SKM-1 treated with dmso at 0.1 percent for 144 hours (cell line): Measurements from ENCODE around the gene GRK2.

Experiments used
- DNase-seq: peaks from one replicate; lab custom pipeline; 2025; ENCODE audit not compliant: unreplicated experiment; lab: John Stamatoyannopoulos, UW

GRK2 gene

GRCh38 chr11:67253872-67254624 lies 12.2 kb upstream of the GRK2 start:
- DNase-seq, result no peak

GRCh38 chr11:67254798-67255197 lies 11.5 kb upstream of the GRK2 start:
- no peak for DNase-seq

GRCh38 chr11:67255353-67255752 lies 10.9 kb upstream of the GRK2 start:
- DNase-seq, result no peak

- no peak for DNase-seq
These were observed 10.4 kb upstream of the GRK2 start for GRCh38 chr11:67255864-67256263.

GRCh38 chr11:67256477-67257135 lies 9.7 kb upstream of the GRK2 start:
- no peak for DNase-seq

- no peak for DNase-seq
These were observed 5.9 kb upstream of the GRK2 start for GRCh38 chr11:67260406-67260805.

- peak; percentile 59 for DNase-seq
These were observed 5.2 kb upstream of the GRK2 start for GRCh38 chr11:67260885-67261639.

GRCh38 chr11:67261640-67261945 lies 4.7 kb upstream of the GRK2 start:
- DNase-seq, result no peak

GRCh38 chr11:67261946-67262681 lies 4.2 kb upstream of the GRK2 start:
- DNase-seq, result no peak

- DNase-seq, result peak; percentile 86
These were observed 3.3 kb upstream of the GRK2 start for GRCh38 chr11:67262731-67263675.

GRCh38 chr11:67264260-67264659 lies 2.0 kb upstream of the GRK2 start:
- no peak for DNase-seq

- no peak for DNase-seq
These were observed 1.2 kb upstream of the GRK2 start for GRCh38 chr11:67264877-67265632.

GRCh38 chr11:67265633-67266448 lies 432 bp upstream of the GRK2 start:
- DNase-seq, result peak; percentile 62

GRCh38 chr11:67267188-67268080 lies 1.2 kb downstream of the GRK2 start:
- no peak for DNase-seq

- DNase-seq, result peak; percentile 77
These were observed 2.0 kb downstream of the GRK2 start for GRCh38 chr11:67268081-67268961.

- no peak for DNase-seq
These were observed 2.6 kb downstream of the GRK2 start for GRCh38 chr11:67268962-67269268.
